MCF 10A (cell line): Measurements from ENCODE around the gene SCARB1. TPM values are rescaled to one million over a fixed set of nuclear protein-coding genes. Genes with fewer than 3 reads are reported as not detected.

Source experiments
- BruUV-seq: library from RNA; stranded (reverse); fragments of 400-500 nt; replicated peaks from 2 replicates; lab custom pipeline; 2021; lab: Mats Ljungman, UMichigan
- CTCF ChIA-PET: fragments of 300-600 bp; sonication (Branson Sonifier 250); formaldehyde crosslinking; extraction: SDS; loops from one replicate; lab custom pipeline; 2021; ENCODE audit warnings: antibody characterized with exemption, inconsistent platforms; lab: Yijun Ruan, JAX
- POLR2A ChIA-PET: fragments of 300-600, 350-650 bp; sonication (Branson Sonifier 250); formaldehyde crosslinking; extraction: SDS; loops from one replicate; lab custom pipeline; 2020; ENCODE audit warnings: antibody characterized with exemption, inconsistent platforms; lab: Yijun Ruan, JAX
- DNase-seq: peaks from one replicate; pipeline ENCODE4 v3.0.0-alpha.2; 2018; ENCODE audit not compliant: unreplicated experiment
- H3K27ac Mint-ChIP-seq: one replicate; pipeline ENCODE4 v1.8.0; 2022; ENCODE audit warnings: mild to moderate bottlenecking, low read depth, mixed read lengths; ENCODE audit not compliant: unreplicated experiment
- H3K27me3 Mint-ChIP-seq: one replicate; pipeline ENCODE4 v1.8.0; 2022; ENCODE audit warnings: mixed read lengths; ENCODE audit not compliant: insufficient read depth, unreplicated experiment
- H3K36me3 Mint-ChIP-seq: one replicate; pipeline ENCODE4 v1.8.0; 2022; ENCODE audit warnings: mild to moderate bottlenecking, moderate library complexity, mixed read lengths; ENCODE audit not compliant: insufficient read depth, unreplicated experiment
- H3K4me1 Mint-ChIP-seq: one replicate; pipeline ENCODE4 v1.8.0; 2022; ENCODE audit warnings: mixed read lengths; ENCODE audit not compliant: insufficient read depth, unreplicated experiment
- H3K4me3 Mint-ChIP-seq: one replicate; pipeline ENCODE4 v1.8.0; 2022; ENCODE audit warnings: mild to moderate bottlenecking, moderate library complexity, mixed read lengths; ENCODE audit not compliant: unreplicated experiment
- H3K9me3 Mint-ChIP-seq: one replicate; pipeline ENCODE4 v1.8.0; 2022; ENCODE audit warnings: mixed read lengths; ENCODE audit not compliant: unreplicated experiment
- CTCF ChIP-seq: fragments of 200-600 bp; IDR thresholded peaks from one replicate; pipeline ENCODE4 v1.8.0; 2022; ENCODE audit warnings: antibody characterized with exemption, mild to moderate bottlenecking; ENCODE audit not compliant: unreplicated experiment
- intact Hi-C: fragments of 100-400 bp; cut with micrococcal nuclease; formaldehyde crosslinking; loops from 2 replicates; pipeline ENCODE4 v1.14.1; 2022
- total RNA-seq: library from RNA; stranded (reverse); gene quantifications from 2 replicates; pipeline ENCODE4 v1.2.3, GENCODE V29; 2022

SCARB1 gene
- total RNA-seq, 1 experiment from 2014 or later: 71.0 TPM

- CTCF ChIA-PET: no interaction called here
- intact Hi-C loops: no loop called here
- no peaks in the 10 kb centered on the region for H3K36me3 Mint-ChIP-seq
These were observed 11.5 kb upstream of the SCARB1 start for GRCh38 chr12:124874988-124875802.

GRCh38 chr12:124874188-124874587, 10.5 kb upstream of the SCARB1 start:
- Mint-ChIP-seq H3K36me3 (peaks cover 5% of the 10 kb centered on the region), H3K4me3 (no peak overlapping the region), H3K27ac (no peak overlapping the region), H3K4me1 (peaks cover under 1% of the 10 kb centered on the region), H3K9me3 (no peaks in the 10 kb centered on the region), H3K27me3 (no peaks in the 10 kb centered on the region)
- ChIA-PET POLR2A (no interaction called here), CTCF (no interaction called here)
- no peak for TF ChIP-seq CTCF
- intact Hi-C loops: no loop called here
- no TSS peak for BruUV-seq
- DNase-seq: no peak

More at GRCh38 chr12:124874988-124875802, 11.5 kb upstream of the SCARB1 start:
- no peak for DNase-seq
- no TSS peak for BruUV-seq
- Mint-ChIP-seq H3K4me3 (no peak overlapping the region), H3K27ac (no peak overlapping the region), H3K27me3 (no peaks in the 10 kb centered on the region), H3K9me3 (no peaks in the 10 kb centered on the region), H3K4me1 (no peaks in the 10 kb centered on the region)
- no peak for TF ChIP-seq CTCF
- POLR2A ChIA-PET: interaction anchor here (1.0 kb wide), 1 partner anchor 43 kb away, joined by 4 read pairs; no protein-coding TSS in a partner anchor

GRCh38 chr12:124872068-124872719, 8.5 kb upstream of the SCARB1 start:
- H3K36me3 Mint-ChIP-seq: peaks cover 10% of the 10 kb centered on the region
- TF ChIP-seq CTCF: no peak
- no peak overlapping the region for H3K27ac Mint-ChIP-seq
- no peak overlapping the region for H3K4me3 Mint-ChIP-seq
- H3K9me3 Mint-ChIP-seq: no peaks in the 10 kb centered on the region
- H3K27me3 Mint-ChIP-seq: no peaks in the 10 kb centered on the region
- H3K4me1 Mint-ChIP-seq: peaks cover 14% of the 10 kb centered on the region
- intact Hi-C loops: no loop called here
- DNase-seq: no peak
- ChIA-PET POLR2A (no interaction called here), CTCF (interaction anchor here (0.6 to 1.3 kb wide), 4 partner anchors 14 to 68 kb away, joined by 3 to 4 read pairs (median 3); no protein-coding TSS in a partner anchor)
- BruUV-seq: no TSS peak

GRCh38 chr12:124871297-124871696, 7.6 kb upstream of the SCARB1 start:
- BruUV-seq: no TSS peak
- Mint-ChIP-seq H3K27me3 (no peaks in the 10 kb centered on the region), H3K4me1 (peaks cover 19% of the 10 kb centered on the region), H3K36me3 (peaks cover 10% of the 10 kb centered on the region), H3K27ac (no peak overlapping the region), H3K9me3 (no peaks in the 10 kb centered on the region), H3K4me3 (no peak overlapping the region)
- POLR2A ChIA-PET: no interaction called here
- CTCF ChIA-PET: interaction anchor here (1.3 to 1.5 kb wide), 2 partner anchors 35 to 100 kb away, joined by 4 read pairs; no protein-coding TSS in a partner anchor
- intact Hi-C loops: no loop called here
- TF ChIP-seq CTCF: no peak
- no peak for DNase-seq
